OCI-LY3 (cell line): ENCODE measurements around the gene CNTN5.

Source experiments
- CTCF ChIP-seq: fragments of 200-600, 300-600 bp; sonication (generic); IDR thresholded peaks from 2 replicates; pipeline ENCODE4 v1.5.1; 2014; ENCODE audit warnings: antibody characterized with exemption, low read length, low read depth
- EZH2phosphoT487 ChIP-seq: fragments of 200-600 bp; shearing (Covaris generic); IDR thresholded peaks from 2 replicates; pipeline ENCODE4 v1.6.1; 2018; ENCODE audit warnings: antibody characterized with exemption, mixed run types, low read depth

GRCh38 chr11:100329352-100329751, 1308.6 kb downstream of the CNTN5 start:
- TF ChIP-seq CTCF, result no peak
- no peak for TF ChIP-seq EZH2phosphoT487
